ENCODE measurements around the gene GRID1. TPM values are rescaled to one million over a fixed set of nuclear protein-coding genes. Genes with fewer than 3 reads are reported as not detected.
"Not testable (repeated sequence)": the region's sequence is repeated elsewhere in the genome, so short reads cannot be mapped to it uniquely, and the experiment has no call there.

GRID1 gene
- total RNA-seq, 1 donor from 2014 or later, result 1.4 TPM

DNA sequence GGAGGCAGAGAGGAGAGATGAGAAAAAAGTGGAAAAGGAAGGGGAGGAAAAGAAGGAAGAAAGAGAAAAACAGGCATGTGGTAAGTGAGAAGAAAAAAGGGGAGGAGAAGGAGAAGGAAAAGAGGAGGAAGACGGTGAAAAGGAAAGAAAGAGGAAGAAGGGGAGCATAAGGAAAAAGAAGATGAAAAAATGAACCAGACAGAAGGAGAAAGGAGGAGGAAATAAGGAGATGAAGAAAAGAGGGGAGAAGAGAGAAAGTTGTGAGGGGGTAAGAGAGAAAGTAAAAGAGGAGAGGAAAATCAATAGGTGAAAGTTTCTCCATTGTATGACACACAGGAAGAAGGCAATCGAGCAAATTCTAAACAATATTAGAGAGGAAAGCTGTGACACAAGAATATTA is 663.8 kb downstream of the GRID1 start:
- Histone ChIP-seq H3K27me3 (no peaks in the 10 kb centered on the region), H3K36me3 (no peaks in the 10 kb centered on the region), H3K9me3 (no peaks in the 10 kb centered on the region), H3K27ac (no peak overlapping the region), H3K4me3 (no peak overlapping the region), H3K4me1 (no peaks in the 10 kb centered on the region)
- TF ChIP-seq, protein P1, sequence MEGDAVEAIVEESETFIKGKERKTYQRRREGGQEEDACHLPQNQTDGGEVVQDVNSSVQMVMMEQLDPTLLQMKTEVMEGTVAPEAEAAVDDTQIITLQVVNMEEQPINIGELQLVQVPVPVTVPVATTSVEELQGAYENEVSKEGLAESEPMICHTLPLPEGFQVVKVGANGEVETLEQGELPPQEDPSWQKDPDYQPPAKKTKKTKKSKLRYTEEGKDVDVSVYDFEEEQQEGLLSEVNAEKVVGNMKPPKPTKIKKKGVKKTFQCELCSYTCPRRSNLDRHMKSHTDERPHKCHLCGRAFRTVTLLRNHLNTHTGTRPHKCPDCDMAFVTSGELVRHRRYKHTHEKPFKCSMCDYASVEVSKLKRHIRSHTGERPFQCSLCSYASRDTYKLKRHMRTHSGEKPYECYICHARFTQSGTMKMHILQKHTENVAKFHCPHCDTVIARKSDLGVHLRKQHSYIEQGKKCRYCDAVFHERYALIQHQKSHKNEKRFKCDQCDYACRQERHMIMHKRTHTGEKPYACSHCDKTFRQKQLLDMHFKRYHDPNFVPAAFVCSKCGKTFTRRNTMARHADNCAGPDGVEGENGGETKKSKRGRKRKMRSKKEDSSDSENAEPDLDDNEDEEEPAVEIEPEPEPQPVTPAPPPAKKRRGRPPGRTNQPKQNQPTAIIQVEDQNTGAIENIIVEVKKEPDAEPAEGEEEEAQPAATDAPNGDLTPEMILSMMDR (IDR thresholded peaks at IDR 0.05), result no peak
- intact Hi-C loops (cut with DNase I), result no loop called here
- no peak for DNase-seq (ENCODE audit: low spot score in 2 of 2)

- H3K27me3 ChIP-seq; H3K36me3 ChIP-seq; H3K4me1 ChIP-seq; H3K27ac ChIP-seq; intact Hi-C loops (cut with DNase I); DNase-seq (ENCODE audit: low spot score in 2 of 2); H3K4me3 ChIP-seq; H3K9me3 ChIP-seq: not testable (repeated sequence)
Observed at GRCh38 chr10:85699066-85699465, 667.5 kb downstream of the GRID1 start.

- Histone ChIP-seq H3K9me3 (no peaks in the 10 kb centered on the region), H3K27me3 (no peaks in the 10 kb centered on the region), H3K27ac (no peak overlapping the region), H3K36me3 (no peaks in the 10 kb centered on the region), H3K4me3 (no peak overlapping the region), H3K4me1 (no peaks in the 10 kb centered on the region)
- intact Hi-C loops (cut with DNase I), result no loop called here
- DNase-seq (ENCODE audit: low spot score in 2 of 2), result no peak
- TF ChIP-seq, protein P1 (IDR thresholded peaks at IDR 0.05), result no peak
Observed at GRCh38 chr10:85696893-85697292, 669.7 kb downstream of the GRID1 start.

- Histone ChIP-seq H3K27me3 (no peaks in the 10 kb centered on the region), H3K4me3 (no peak overlapping the region), H3K4me1 (no peaks in the 10 kb centered on the region), H3K9me3 (no peaks in the 10 kb centered on the region), H3K27ac (no peak overlapping the region), H3K36me3 (no peaks in the 10 kb centered on the region)
- intact Hi-C loops (cut with DNase I), result no loop called here
- TF ChIP-seq, protein P1 (IDR thresholded peaks at IDR 0.05), result no peak
- no peak for DNase-seq (ENCODE audit: low spot score in 2 of 2)
Observed at GRCh38 chr10:85682621-85683020, 684.0 kb downstream of the GRID1 start.

DNA sequence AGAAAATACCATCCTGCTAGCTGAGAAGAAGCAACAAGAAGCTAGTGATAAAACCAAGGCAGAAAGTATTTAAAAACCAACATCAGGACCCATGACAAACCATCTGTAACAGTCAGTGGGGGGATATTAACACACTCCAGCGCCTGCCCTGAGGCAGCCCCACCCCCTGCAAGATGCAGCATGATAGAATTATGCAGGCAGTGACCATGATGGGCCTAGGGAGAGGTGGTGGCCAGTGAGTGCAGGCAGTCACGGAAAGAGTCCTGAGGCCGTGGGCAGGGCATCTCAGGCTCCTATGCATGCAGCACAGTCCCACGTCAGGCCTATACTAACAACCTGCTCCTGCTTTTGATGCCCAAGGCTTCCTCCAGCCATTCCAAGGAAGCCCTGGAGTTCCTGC is 686.9 kb downstream of the GRID1 start:
- H3K36me3 ChIP-seq, result no peaks in the 10 kb centered on the region
- no peak overlapping the region for H3K27ac ChIP-seq
- intact Hi-C loops (cut with DNase I), result no loop called here
- H3K27me3 ChIP-seq, result no peaks in the 10 kb centered on the region
- no peak overlapping the region for H3K4me3 ChIP-seq
- TF ChIP-seq, protein P1 (IDR thresholded peaks at IDR 0.05), result no peak
- no peaks in the 10 kb centered on the region for H3K9me3 ChIP-seq
- no peak for DNase-seq (ENCODE audit: low spot score in 2 of 2)
- H3K4me1 ChIP-seq, result no peaks in the 10 kb centered on the region

- Histone ChIP-seq H3K4me1 (no peaks in the 10 kb centered on the region), H3K27me3 (no peaks in the 10 kb centered on the region), H3K9me3 (no peaks in the 10 kb centered on the region), H3K36me3 (no peaks in the 10 kb centered on the region), H3K27ac (no peak overlapping the region), H3K4me3 (no peak overlapping the region)
- DNase-seq (ENCODE audit: low spot score in 2 of 2), result no peak
- TF ChIP-seq, protein P1 (IDR thresholded peaks at IDR 0.05), result no peak
- intact Hi-C loops (cut with DNase I), result no loop called here
Observed at GRCh38 chr10:85679061-85679460, 687.5 kb downstream of the GRID1 start.
